SK-N-MC (cell line): ENCODE measurements around the gene PLA2G6.

ENCODE experiments used
- EZH2 ChIP-seq: fragments of 200-600 bp; sonication (generic); IDR thresholded peaks from one replicate; pipeline ENCODE4 v1.6.1; 2017; ENCODE audit warnings: antibody characterized with exemption
- FOXP2 ChIP-seq: optimal IDR thresholded peaks from 2 replicates; pipeline ENCODE3; 2011; ENCODE audit warnings: mild to moderate bottlenecking, moderate library complexity; ENCODE audit not compliant: insufficient read depth; ENCODE audit errors: extremely low read length, control extremely low read depth
- POLR2AphosphoS5 ChIP-seq: IDR thresholded peaks from 2 replicates; pipeline ENCODE4 v1.6.1; 2012; ENCODE audit warnings: mild to moderate bottlenecking, low read depth, low read length, borderline replicate concordance

DNA sequence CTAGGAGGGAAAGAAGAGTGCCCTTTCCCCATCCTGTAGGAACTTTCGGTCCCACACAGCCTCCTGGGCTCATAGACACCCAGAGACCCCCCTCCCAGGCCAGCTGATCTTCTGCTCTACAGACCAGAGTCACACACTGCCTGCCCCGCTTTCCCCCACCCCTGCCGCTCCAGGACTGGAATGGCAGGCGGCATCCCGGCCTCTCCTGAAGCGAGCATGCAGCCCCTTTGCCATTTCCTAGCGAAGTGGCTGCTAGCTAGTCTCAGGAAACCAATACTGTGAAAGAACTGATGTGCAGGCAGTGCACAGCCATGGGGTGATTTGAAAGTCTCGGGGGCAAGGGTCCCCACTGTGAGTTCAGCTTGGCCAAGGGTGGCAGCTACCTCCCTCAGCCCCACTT, 116.1 kb downstream of the PLA2G6 start:
- no peak for TF ChIP-seq POLR2AphosphoS5
- no peak for TF ChIP-seq EZH2
- TF ChIP-seq FOXP2: no peak
